Neural cell (in vitro differentiated cells): ENCODE results near the gene PROX2. TPM values are rescaled to one million over a fixed set of nuclear protein-coding genes. Genes with fewer than 3 reads are reported as not detected.

Experiments used
- H2AFZ ChIP-seq: fragments of 200-600, 300-800 bp; sonication (generic), shearing (Covaris generic); 2 replicates; pipeline ENCODE4 v1.6.0; 2014; ENCODE audit warnings: low read depth, mild to moderate bottlenecking, antibody characterized with exemption, low read length, moderate library complexity
- H3F3A ChIP-seq: fragments of 200-600 bp; shearing (Covaris generic); 2 replicates; pipeline ENCODE4 v1.6.1; 2016; ENCODE audit warnings: mild to moderate bottlenecking, moderate library complexity, mixed read lengths, antibody characterized with exemption, low read length; ENCODE audit not compliant: insufficient read depth, poor library complexity, severe bottlenecking
- H3K27ac ChIP-seq: fragments of 200-600, 300-800 bp; sonication (generic), shearing (Covaris generic); 2 replicates; pipeline ENCODE4 v1.5.1; 2014; ENCODE audit warnings: mild to moderate bottlenecking, low read length, moderate library complexity
- H3K27me3 ChIP-seq: fragments of 300-800, 200-600 bp; sonication (generic), shearing (Covaris generic); 2 replicates; pipeline ENCODE4 v1.6.0; 2014; ENCODE audit warnings: mild to moderate bottlenecking, low read depth, low read length, moderate library complexity; ENCODE audit not compliant: insufficient read depth
- H3K36me3 ChIP-seq: fragments of 300-800, 200-600 bp; sonication (generic), shearing (Covaris generic); 2 replicates; pipeline ENCODE4 v1.5.1; 2014; ENCODE audit warnings: mild to moderate bottlenecking, antibody characterized with exemption, low read length, moderate library complexity; ENCODE audit not compliant: insufficient read depth
- H3K4me2 ChIP-seq: fragments of 300-800, 200-600 bp; sonication (generic), shearing (Covaris generic); 2 replicates; pipeline ENCODE4 v1.6.0; 2014; ENCODE audit warnings: mild to moderate bottlenecking, low read length
- H3K4me3 ChIP-seq: fragments of 300-800, 200-600 bp; sonication (generic), shearing (Covaris generic); 2 replicates; pipeline ENCODE4 v1.5.1; 2014; ENCODE audit warnings: mild to moderate bottlenecking, low read length, moderate library complexity
- H3K79me2 ChIP-seq: fragments of 200-600 bp; shearing (Covaris generic); replicated peaks from 2 replicates; pipeline ENCODE4 v1.6.0; 2014; ENCODE audit warnings: mild to moderate bottlenecking, low read length, moderate library complexity; ENCODE audit not compliant: insufficient read depth
- H3K9ac ChIP-seq: fragments of 300-800, 200-600 bp; sonication (generic), shearing (Covaris generic); 2 replicates; pipeline ENCODE4 v1.6.1; 2016; ENCODE audit warnings: mild to moderate bottlenecking, low read length, mixed read lengths
- H3K9me2 ChIP-seq: fragments of 200-600 bp; shearing (Covaris generic); 2 replicates; pipeline ENCODE4 v1.6.1; 2016; ENCODE audit warnings: mild to moderate bottlenecking, low read length, mixed read lengths; ENCODE audit not compliant: insufficient read depth
- H3K9me3 ChIP-seq: fragments of 200-600, 300-800 bp; sonication (generic), shearing (Covaris generic); 2 replicates; pipeline ENCODE4 v1.6.1; 2016; ENCODE audit warnings: mild to moderate bottlenecking, mixed run types, low read length, moderate library complexity, mixed read lengths
- H4K20me1 ChIP-seq: fragments of 200-600 bp; shearing (Covaris generic); 2 replicates; pipeline ENCODE4 v1.6.1; 2016; ENCODE audit warnings: mild to moderate bottlenecking, mixed run types; ENCODE audit not compliant: insufficient read depth
- CTCF ChIP-seq: fragments of 450-650 bp; IDR thresholded peaks from 2 replicates; pipeline ENCODE4 v1.5.1; 2014; ENCODE audit warnings: antibody characterized with exemption, mild to moderate bottlenecking, moderate library complexity; ENCODE audit not compliant: poor library complexity, severe bottlenecking
- EP300 ChIP-seq: fragments of 450-650 bp; conservative IDR thresholded peaks from 2 replicates; pipeline ENCODE4 v1.6.1; 2014; ENCODE audit warnings: antibody characterized with exemption, mild to moderate bottlenecking, moderate library complexity; ENCODE audit not compliant: poor library complexity, severe bottlenecking
- EZH2 ChIP-seq: fragments of 200-600, 300-800 bp; shearing (Covaris generic), sonication (generic); IDR thresholded peaks from 2 replicates; pipeline ENCODE4 v1.6.1; 2014; ENCODE audit warnings: antibody characterized with exemption, low read length, borderline replicate concordance, mild to moderate bottlenecking; ENCODE audit not compliant: insufficient read depth, poor library complexity, severe bottlenecking
- MXI1 ChIP-seq: fragments of 450-650 bp; conservative IDR thresholded peaks from 2 replicates; pipeline ENCODE4 v1.6.1; 2014; ENCODE audit warnings: antibody characterized with exemption, mild to moderate bottlenecking; ENCODE audit not compliant: poor library complexity, severe bottlenecking
- POLR2AphosphoS5 ChIP-seq: IDR thresholded peaks from 2 replicates; pipeline ENCODE4 v1.6.1; 2012
- RAD21 ChIP-seq: fragments of 450-650 bp; conservative IDR thresholded peaks from 2 replicates; pipeline ENCODE4 v1.6.1; 2014; ENCODE audit warnings: antibody characterized with exemption, mild to moderate bottlenecking, moderate library complexity
- REST ChIP-seq: IDR thresholded peaks from 2 replicates; pipeline ENCODE4 v1.6.1; 2012; ENCODE audit warnings: borderline replicate concordance
- SMC3 ChIP-seq: fragments of 450-650 bp; conservative IDR thresholded peaks from 2 replicates; pipeline ENCODE4 v1.6.1; 2014; ENCODE audit warnings: antibody characterized with exemption, mild to moderate bottlenecking, moderate library complexity; ENCODE audit not compliant: poor library complexity
- TAF1 ChIP-seq: IDR thresholded peaks from 2 replicates; pipeline ENCODE4 v1.6.1; 2012; ENCODE audit warnings: low read depth
- polyA plus RNA-seq: library from polyadenylated mRNA; depleted of rRNA; stranded (reverse); fragments of >200 nt; gene quantifications from 2 replicates; pipeline ENCODE4 v1.2.3, GENCODE V29; 2014

Gene PROX2
- polyA plus RNA-seq, 1 donor from 2014 or later = not detected

DNA sequence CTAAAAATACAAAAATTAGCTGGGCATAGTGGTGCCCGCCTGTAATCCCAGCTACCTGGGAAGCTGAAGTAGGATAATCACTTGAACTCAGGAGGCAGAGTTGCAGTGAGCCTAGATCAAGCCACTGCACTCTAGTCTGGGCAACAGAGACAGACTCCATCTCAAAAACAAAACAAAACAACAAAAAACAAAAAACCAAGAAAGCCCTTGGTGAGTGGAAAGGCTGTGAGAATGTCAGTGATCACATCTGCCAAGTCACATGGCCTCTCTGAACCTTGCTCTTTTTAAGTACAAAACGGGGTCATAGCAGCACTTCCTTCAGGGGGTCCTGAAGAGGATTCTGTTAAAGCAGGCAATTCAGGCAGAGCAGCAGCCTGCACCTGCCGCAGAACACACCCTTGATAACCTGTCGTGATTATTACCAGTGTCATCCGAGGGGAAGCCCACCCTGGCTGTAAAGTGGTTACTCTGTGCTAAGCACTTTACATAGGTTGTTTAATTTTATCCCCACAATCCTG, 37.5 kb upstream of the PROX2 start:
- Histone ChIP-seq H3K4me3 (no peak overlapping the region), H3K4me2 (no peak overlapping the region), H3K9me3 (no peaks in the 10 kb centered on the region), H3K9ac (no peak overlapping the region), H3K36me3 (no peaks in the 10 kb centered on the region), H3K79me2 (no peaks in the 10 kb centered on the region), H3K27ac (no peak overlapping the region), H3F3A (no peaks in the 10 kb centered on the region), H3K9me2 (no peaks in the 10 kb centered on the region), H4K20me1 (no peaks in the 10 kb centered on the region), H2AFZ (no peak overlapping the region), H3K27me3 (no peaks in the 10 kb centered on the region)
- TF ChIP-seq POLR2AphosphoS5 (no peak), SMC3 (no peak), EP300 (no peak), RAD21 (no peak), REST (no peak), EZH2 (no peak), CTCF (no peak), TAF1 (no peak), MXI1 (no peak)

DNA sequence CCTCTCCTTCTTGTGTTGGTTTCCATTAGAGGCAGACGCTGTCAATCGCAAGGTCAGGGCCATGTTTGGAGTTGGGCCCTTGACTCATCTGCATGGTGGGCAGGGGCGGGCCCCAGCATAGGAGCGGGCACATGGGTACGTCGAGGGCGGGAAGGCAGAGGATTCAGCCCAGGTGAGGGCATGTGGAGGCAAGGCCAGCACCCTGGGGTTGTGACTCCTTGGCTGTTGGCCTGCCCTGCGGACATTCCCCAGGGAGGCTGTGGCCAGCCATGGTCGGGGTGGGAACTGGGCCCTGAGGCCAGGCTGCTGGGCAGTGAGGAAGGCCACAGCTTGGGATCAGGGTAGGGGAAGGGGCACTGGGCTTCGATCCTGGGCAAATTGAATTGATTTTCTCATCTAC, 36.9 kb upstream of the PROX2 start:
- H3K27me3 ChIP-seq = no peaks in the 10 kb centered on the region
- no peak overlapping the region for H3K9ac ChIP-seq
- no peaks in the 10 kb centered on the region for H3K9me2 ChIP-seq
- H3K4me2 ChIP-seq = no peak overlapping the region
- H3K79me2 ChIP-seq = no peaks in the 10 kb centered on the region
- no peak overlapping the region for H2AFZ ChIP-seq
- H3K9me3 ChIP-seq = no peaks in the 10 kb centered on the region
- H3K4me3 ChIP-seq = no peak overlapping the region
- no peak overlapping the region for H3K27ac ChIP-seq
- no peak for TF ChIP-seq RAD21
- TF ChIP-seq EZH2 = no peak
- no peak for TF ChIP-seq TAF1
- no peak for TF ChIP-seq POLR2AphosphoS5
- no peak for TF ChIP-seq CTCF
- no peak for TF ChIP-seq EP300
- TF ChIP-seq REST = no peak
- TF ChIP-seq SMC3 = no peak
- TF ChIP-seq MXI1 = no peak
- H3K36me3 ChIP-seq = no peaks in the 10 kb centered on the region
- no peaks in the 10 kb centered on the region for H3F3A ChIP-seq
- no peaks in the 10 kb centered on the region for H4K20me1 ChIP-seq
